NCI-H187 (cell line): ENCODE measurements around the gene CYCS.
"Not testable (repeated sequence)": the region's sequence is repeated elsewhere in the genome, so short reads cannot be mapped to it uniquely, and the experiment has no call there.

Experiments
- DNase-seq, 2 experiments: peaks; one replicate each; lab custom pipeline; 2025; lab: John Stamatoyannopoulos, UW

Gene CYCS

GRCh38 chr7:25125137-25125946, at the start of gene CYCS:
Gene CYCS, minus strand, starts transcription at chr7:25125260. Its CDS starts 1,141 bp downstream, at chr7:25124119.
- peak; percentile 98 to 99 for DNase-seq

DNA sequence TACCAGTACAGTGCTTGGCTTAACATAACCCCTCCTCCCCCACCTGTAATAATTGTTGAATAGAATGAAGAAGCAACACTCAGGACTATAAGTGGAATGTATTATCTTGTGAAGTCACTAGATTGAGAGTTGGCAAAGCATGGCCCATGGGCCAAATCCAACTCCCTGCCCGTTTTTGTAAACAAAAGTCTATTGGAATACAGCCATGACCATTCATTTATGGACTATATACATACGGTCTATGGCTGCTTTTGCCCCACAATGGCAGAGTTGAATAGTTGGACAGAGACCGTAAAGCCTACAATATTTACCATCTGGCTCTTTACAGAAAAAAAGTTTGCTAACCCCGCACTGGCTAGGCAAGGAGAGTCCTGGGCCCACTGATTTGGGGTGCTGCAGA, 48.1 kb upstream of the CYCS start:
- no peak for DNase-seq

DNA sequence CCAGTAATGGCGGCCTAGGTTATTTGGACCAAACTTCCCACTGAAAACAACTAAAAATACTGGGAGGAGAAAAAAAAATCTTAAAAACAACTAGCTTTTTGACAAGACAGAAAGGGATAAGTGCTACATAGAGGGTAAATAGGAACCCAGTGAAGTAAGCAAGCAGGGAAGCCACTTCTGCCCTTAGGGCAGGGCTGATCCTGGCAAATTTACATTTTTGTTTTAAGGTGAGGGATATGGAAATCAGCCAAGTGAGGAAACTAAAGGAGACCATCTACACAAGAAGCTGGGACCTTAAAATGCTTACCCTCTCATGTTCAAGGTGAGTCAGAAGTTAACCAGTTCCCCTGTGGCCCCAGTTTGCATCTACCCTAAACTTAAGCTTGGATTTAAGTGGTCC, 46.5 kb upstream of the CYCS start:
- DNase-seq, result no peak

- no peak for DNase-seq
These were observed 46.0 kb upstream of the CYCS start for GRCh38 chr7:25171071-25171470.

DNA sequence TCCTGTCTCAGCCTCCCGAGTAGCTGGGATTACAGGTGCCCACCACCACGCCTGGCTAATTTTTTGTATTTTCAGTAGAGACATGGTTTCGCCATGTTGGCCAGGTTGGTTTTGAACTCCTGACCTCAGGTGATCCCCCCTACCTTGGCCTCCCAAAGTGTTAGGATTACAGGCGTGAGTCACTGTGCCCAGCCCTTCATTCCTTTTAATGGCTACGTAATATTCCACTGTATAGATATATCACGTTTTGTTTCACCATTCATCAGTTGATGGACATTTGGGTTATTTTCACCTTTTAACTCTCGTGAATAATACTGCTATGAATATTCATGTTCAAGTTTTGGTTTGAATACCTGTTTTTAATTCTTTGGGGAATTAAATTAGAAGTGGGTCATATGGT, 44.6 kb upstream of the CYCS start:
- DNase-seq, result no peak

DNA sequence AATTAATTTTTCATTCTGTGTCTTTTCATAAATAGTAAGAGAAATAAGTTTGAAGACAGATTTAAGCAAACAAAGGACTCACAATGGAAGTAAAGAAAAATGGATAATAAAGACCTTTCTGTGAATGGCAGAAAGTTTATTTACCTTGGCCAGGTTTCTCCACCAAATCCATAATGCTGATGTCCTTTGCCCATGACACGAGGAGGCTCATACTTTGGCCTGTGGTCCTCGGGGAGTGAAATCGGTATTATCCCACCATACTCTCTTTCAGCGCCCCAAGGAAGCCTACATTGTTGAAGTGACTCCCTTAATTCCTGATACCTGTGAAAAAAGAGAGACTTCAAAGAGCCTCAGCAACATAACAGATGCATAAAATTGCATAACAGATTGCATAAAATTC, 43.1 kb upstream of the CYCS start:
- DNase-seq, result no peak

- no peak for DNase-seq
These were observed 42.3 kb upstream of the CYCS start for GRCh38 chr7:25167262-25167843.

GRCh38 chr7:25159983-25160596, 35.0 kb upstream of the CYCS start:
- DNase-seq, result not testable (repeated sequence)

DNA sequence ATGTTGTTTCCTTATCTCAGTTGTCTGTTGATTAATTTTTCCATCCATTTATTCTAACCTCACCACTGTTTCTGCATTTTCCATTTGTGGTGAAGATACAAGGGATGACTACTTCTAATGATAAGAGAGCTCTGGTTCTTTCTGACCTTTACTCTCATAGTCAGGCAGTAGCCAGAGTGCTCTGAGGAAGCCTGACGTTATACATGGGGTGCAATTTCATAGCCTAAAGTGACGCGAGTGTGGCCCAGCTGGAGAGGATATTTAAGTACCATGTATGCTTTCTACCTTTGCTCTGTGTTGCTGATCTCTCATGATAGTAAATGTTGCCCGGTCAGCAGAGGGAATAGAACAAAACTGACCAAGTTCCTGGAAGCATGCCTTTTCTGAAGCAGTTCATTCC, 33.9 kb upstream of the CYCS start:
- no peak for DNase-seq

- no peak for DNase-seq
These were observed 26.7 kb upstream of the CYCS start for GRCh38 chr7:25151773-25152172.

DNA sequence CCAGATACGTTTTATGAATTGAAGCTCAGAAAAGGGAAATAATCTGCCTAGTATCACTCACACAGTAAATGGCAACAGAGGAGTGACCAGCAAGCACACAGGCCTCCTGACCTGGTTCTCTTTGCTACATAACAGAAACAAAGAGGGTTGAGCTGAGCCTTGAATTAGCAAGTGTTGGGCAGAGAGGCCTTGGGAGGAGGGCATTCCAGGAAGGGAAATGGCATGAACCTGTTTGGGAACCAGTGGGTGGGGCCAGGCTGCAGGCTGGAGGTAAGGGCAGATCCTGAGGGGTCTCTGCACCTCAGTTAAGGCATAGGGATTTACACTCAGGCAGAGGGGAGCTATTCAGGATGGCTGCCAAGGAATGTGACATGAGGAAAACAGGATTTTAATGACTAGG, 24.8 kb upstream of the CYCS start:
- DNase-seq, result no peak

- no peak for DNase-seq
These were observed 23.9 kb upstream of the CYCS start for GRCh38 chr7:25148772-25149575.

- no peak for DNase-seq
These were observed 18.7 kb upstream of the CYCS start for GRCh38 chr7:25143763-25144162.

GRCh38 chr7:25139536-25139935, 14.5 kb upstream of the CYCS start:
- DNase-seq, result no peak

DNA sequence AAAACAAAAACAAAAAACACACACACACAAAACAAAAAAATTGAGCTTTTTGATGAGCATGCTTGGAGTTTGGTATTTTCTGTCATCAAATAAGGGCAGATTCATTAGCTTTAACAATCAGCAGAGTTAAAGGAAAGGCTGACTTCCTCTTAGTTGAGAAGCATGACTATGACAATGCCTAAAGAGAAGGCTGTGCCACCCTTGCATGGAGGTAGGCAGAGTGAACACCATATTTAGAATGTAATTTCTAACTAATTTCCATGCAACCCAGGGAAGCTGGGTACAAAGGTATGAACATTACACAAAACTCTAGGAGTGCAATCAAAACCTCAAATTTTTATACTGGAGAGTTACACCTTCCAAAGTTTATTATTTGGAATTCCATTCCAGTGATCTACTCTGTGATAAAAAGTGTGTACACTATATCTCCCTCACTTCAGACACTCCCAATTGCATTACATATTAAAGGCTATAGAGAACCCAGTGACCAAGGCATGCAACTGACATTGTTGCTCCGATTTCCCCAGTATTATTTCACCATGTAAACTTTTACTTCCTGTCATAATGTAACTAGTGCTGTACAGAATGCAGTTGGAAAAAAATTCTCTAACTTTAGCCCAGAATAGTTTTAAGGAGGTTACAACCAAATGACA, 9.4 kb upstream of the CYCS start:
- DNase-seq, result no peak

DNA sequence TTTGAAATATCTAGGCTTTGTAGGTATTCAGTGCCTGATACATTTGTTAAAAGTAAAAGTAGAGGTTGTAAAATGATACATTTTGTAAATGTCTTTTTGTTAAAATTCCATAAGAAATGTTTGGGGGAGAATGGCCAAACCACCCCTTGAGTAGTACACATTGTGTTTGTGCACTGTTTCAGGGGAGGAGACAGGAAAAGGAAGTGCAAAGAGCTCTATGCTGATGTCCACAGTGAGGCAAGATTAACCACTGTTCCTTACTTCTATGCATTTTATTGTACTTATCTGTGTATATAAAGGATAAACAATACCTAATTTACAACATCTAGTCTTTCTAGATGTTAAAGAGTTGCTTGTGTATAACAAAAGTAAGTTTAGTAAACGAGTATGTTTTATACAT, 7.4 kb upstream of the CYCS start:
- no peak for DNase-seq

DNA sequence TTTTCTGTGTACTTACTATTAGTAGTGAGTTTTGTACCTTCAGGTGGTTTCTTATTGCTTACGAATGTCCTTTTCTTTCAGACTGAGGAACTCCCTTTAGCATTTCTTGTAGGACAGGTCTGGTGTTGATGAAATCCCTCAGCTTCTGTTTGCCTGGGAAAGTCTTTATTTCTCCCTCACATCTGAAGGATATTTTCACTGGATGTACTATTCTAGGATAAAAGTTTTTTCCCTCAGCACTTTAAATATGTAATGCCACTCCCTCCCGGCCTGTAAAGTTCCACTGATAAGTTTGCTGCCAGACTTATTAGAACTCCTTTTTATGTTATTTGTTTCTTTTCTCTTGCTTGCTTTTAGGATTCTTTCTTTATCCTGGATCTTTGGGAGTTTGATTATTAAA, 1.7 kb upstream of the CYCS start:
- no peak for DNase-seq

GRCh38 chr7:25124465-25125136, 459 bp downstream of the CYCS start:
- no peak for DNase-seq

GRCh38 chr7:25122373-25122772, 2.7 kb downstream of the CYCS start:
- DNase-seq, result no peak

DNA sequence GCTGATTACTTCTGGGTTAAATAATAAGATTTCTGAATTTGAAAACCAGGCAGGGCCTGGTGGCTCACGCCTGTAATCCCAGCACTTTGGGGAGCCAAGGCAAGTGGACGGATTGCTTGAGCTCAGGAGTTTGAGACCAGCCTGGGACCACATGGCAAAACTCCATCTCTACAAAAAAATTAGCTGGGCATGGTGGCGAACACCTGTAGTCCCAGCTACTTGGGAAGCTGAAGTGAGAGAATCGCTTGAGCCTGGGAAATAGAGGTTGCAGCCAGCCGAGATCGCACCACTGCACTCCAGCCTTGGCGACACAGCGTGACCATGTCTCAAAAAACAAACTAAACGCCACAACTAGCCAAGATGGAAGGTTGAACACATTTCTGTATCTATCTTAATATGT, 3.5 kb downstream of the CYCS start:
- no peak for DNase-seq

DNA sequence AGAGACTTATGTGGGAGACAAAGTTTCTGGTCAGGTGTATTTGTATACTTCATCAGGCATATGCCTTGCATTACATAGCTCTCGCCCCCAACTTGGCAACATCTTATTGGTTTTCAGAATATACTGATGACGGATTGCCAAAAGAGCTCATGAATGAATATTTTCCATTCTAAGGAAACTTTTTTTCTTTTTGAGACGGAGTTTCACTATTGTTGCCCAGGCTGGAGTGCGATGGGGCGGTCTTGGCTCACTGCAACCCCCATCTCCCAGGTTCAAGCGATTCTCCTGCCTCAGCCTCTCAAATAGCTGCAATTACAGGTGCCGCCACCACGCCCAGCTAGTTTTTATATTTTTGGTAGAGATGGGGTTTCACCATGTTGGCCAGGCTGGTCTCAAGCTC, 6.0 kb downstream of the CYCS start:
- no peak for DNase-seq
